Hematopoietic multipotent progenitor cell treated with erythropoietin and hydrocortisone succinate and interleukin-3 and kit ligand, for 4 days (in vitro differentiated cells): ENCODE measurements around the gene SP9.
A peak's percentile ranks its signal among the peaks of the same experiment; 100 is the strongest.

ENCODE experiments used
- DNase-seq: peaks from one replicate; pipeline ENCODE4 v3.0.0-alpha.2; 2015

The SP9 gene

DNA sequence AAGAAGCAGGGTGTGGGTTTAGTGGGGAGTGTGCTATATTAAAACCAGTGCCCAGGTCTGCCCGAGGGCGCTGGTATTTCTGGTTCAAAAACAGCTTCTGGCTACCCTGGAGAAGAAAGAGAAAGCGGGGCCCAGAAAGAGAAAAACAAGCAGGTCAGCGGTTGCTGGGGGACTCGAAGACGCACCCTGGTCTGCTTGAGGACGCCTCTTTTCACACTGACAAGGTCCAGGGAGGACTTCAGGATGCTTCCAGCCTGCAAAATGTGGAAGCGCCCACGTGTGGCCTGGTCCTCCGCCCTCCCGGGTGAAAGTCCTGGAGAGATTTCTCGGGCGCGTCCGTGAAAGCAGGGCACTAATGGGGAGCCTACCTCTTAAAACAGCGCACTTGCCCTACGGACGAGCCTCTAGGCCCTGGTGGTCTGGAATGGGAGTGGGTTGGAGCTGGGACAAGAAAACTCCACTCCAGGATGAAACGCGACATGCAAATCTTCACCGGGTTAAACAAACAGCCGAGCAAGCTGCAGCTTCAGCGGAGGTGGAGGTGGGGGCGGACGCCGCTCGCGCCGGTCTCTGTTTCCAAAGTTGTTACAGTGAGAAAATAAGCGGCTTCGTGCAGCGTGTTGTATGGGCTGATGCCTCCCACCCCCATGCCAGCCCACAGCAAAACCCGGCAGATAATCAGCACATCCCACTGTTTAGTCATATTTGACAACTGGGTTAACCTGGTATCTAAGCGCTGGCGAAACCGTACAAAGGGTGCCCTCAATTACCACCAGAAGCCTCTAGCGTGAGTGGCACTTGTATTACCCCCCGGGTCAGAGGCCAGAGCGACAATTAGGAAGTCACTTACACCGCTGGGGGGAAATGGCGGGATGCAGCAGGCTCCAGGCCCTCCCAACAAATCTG is 1.1 kb upstream of the SP9 start:
- peak; percentile 19 for DNase-seq

GRCh38 chr2:174334278-174334715 is 457 bp upstream of the SP9 start:
- DNase-seq: peak; percentile 26

- DNase-seq: peak; percentile 17
Observed at GRCh38 chr2:174335254-174335987, 667 bp downstream of the SP9 start.

DNA sequence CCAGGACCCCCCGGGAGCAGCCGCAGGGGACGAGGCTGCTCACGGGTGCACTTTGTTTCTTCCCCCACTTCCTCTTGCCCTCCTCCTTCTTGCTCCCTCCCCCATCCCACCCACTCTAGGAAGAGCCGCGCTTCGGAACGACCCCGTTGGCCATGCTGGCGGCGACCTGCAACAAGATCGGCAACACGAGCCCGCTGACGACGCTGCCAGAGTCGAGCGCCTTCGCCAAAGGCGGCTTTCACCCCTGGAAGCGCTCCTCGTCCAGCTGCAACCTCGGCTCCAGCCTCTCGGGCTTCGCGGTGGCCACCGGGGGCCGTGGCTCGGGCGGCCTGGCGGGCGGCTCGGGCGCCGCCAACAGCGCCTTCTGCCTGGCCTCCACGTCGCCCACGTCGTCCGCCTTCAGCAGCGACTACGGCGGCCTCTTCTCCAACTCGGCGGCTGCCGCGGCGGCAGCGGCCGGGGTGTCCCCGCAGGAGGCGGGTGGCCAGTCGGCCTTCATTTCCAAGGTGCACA is 1.3 kb downstream of the SP9 start:
- DNase-seq: peak; percentile 46

- DNase-seq: peak; percentile 73
Observed at GRCh38 chr2:174336501-174337336, 2.0 kb downstream of the SP9 start.

DNA sequence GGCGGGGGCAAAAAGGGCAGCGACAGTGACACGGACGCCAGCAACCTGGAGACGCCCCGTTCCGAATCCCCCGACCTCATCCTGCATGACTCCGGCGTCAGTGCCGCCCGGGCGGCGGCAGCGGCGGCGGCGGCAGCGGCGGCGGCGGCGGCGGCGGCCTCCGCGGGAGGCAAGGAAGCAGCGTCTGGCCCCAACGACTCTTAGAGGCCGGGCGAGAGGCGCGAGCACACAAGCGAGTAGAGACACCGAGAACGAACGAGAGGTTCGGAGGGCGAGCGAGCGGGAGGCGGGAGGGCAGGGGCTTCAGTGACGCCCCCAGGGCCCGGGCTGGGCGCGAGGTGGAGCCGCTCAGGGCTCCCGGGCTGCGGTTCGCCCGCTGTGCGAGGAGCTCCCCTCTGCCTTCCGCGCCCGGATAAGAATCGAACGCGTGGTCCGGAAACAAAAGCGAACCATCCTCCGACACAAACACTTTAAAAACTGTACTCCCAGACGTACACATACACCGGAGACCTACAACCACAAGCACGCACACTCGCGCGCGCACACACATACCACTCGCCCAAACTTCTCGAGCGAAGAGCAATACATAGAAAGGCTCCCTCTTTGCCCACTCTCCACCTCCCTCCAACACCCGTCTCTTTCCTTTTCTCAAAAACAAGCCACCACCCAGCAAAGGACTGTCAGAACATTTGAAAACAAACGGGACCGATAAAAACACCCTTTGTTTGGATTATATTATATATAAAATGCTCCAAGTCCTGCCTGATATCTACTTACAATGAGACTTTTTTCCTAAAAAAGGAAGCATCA is 2.8 kb downstream of the SP9 start:
- peak; percentile 59 for DNase-seq

DNA sequence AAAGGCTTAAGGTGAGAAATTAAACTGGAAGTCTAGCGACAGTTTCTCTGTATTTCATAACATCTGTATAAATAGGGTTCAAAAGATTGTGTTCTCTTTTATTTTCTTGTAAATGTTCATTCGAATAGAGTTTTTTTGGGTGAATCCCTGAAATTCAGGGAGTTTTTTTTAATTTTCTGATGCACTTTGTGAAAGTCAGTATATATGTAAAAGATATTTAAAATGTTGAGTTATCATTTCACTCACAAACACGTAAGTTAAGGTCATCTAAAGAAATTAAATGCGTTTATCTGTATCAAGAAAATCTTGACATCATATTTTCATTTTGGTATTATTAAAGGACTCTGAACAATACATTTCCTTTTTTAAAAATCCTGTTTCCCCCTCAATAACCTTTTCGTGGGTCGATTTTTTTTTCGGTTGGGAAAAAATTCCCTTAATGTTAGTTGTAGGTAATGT is 3.4 kb downstream of the SP9 start:
- DNase-seq: peak; percentile 9

DNA sequence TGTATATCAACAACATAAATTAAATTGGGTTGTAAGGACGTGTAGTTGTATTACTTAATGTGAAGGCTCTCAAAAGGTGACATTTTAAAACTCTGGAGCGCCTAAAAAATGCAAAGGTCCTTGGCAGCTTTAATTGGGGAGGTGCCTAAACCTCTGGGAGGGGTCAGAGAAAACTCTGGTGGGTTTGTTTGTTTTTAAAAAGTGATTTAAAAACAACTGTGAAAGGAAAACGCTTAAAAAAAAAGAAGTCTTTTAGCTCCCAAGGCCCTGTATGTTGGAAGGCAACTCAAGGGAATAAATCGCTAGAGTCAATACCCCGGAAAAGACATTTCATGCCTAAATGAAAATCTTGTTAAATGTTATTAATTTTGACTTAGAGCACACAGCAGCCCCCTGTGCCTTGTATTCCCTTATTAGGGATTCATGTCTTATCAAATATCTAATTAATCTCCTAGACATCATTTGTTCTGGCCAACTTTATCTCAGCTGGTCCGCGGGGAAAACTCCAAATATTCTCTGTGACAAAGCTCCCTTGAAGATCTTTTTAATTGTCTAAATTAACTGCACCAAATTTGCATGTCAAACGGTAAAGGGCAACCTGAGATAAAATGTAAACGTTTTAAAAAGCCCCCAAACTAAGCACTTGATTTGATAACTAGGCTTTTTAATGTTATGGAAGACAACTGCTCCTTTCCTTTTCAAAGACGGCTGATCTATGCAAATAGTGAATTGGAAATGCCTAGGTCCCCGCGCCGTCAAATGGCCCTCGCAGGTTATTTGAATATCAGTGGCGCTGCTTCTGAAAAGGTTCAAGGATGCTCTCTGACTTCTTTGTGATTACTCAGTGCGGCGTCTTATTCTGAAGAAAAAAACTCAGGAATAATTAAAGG is 4.2 kb downstream of the SP9 start:
- peak; percentile 34 for DNase-seq

GRCh38 chr2:174339561-174340399 is 5.0 kb downstream of the SP9 start:
- DNase-seq: peak; percentile 53

- peak; percentile 26 for DNase-seq
Observed at GRCh38 chr2:174340400-174341292, 5.9 kb downstream of the SP9 start.

- DNase-seq: peak; percentile 93
Observed at GRCh38 chr2:174341293-174341994, 6.7 kb downstream of the SP9 start.

- DNase-seq: peak; percentile 10
Observed at GRCh38 chr2:174341995-174342685, 7.4 kb downstream of the SP9 start.

DNA sequence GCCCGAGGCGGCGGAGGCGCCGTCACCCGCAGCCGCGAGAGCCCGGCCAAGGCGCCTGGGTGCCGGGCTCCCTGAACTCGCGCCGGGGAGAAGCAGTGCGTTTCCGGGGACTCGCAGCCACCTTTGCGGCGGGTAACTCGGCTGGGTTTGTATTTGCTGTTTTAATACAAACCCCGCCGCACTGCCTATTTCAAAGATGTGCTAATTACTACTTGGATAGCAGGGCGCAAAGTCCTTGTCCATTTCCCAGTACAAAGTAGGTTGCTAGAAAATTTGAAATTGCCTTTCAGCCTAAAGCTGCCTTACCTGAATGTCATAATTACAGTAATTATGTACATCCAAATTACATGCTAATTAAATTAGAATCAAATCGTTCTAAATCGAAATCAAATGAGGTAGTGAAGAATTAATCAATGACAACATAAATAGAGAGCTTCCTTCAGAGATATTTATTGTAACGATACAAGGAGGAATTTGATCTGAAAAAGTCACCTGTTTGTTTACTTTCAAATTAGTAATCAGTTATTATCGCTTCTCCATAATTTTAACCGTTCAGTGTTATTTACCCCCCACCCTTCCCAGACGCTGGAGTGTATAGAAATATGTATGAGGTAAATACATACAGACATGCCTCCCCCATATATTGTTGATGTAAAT is 8.1 kb downstream of the SP9 start:
- DNase-seq: peak; percentile 24

DNA sequence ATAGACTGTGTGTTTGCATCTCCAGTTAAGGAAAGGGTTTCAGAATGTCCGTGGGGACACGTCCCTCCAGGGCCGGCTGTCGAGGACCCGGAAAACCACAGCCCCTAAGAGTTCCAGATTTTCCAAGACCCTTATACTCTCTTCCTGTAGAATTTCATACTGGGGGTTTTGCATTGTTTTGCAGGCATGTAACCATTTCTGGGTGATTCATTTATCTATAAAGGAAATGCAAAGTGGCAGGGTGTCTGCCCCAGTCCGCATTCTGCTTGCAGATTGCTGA is 8.5 kb downstream of the SP9 start:
- DNase-seq: peak; percentile 24

DNA sequence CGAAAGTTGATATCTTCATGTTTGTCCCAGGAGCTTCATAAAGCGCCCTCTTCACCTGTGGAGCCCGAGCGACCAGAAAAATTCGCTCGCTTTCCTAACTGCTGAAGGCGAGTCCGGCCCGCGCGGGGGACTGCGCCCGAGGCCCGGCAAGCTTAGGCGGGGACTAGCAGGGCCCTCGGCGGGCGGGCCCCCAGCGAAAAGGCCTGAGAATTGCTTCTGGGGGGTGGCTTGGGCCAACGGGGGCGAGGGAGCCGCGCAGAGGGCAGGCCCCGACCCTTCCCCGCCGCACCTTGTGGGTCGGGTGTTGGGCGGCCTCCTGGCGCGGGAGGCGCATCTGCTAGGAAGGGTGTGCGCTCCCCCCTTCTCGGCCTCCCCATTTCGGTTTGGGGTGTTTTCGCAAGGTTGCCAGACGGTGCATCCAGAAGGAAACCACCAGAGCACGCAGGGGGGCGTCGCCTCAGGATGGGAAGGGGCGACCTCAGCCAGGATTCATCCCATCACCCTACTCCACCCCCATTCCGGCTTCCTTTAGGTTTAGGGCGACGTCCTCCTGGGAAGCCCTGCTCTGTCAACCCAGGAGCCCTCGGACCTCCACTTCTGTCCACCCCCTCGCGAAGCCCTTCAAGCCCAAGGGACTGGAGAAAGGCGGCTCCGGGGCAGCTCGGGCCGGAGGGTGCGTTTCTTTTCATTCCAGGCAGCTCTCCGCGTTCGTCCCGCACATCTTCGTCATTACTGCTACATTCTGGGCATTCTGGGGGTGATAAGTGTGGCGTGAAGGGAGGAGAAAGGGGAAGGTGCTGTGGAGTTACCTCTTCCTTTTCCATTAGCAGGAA is 9.1 kb downstream of the SP9 start:
- no peak for DNase-seq
